K562 (cell line): Measurements from ENCODE around the gene SLC52A1. TPM values are rescaled to one million over a fixed set of nuclear protein-coding genes. Genes with fewer than 3 reads are reported as not detected.

Experiments used
- AFF1 ChIP-seq, 2 experiments: fragments of 450-650 bp; IDR thresholded peaks; 2 replicates each; pipeline ENCODE4 v1.6.1; 2018; ENCODE audit warnings: mild to moderate bottlenecking in 2 of 2, low read depth in 1 of 2; ENCODE audit not compliant: partially characterized antibody in 2 of 2
- CBFA2T2 ChIP-seq: fragments of 450-650 bp; conservative IDR thresholded peaks from 2 replicates; pipeline ENCODE4 v1.6.1; 2017; ENCODE audit warnings: mild to moderate bottlenecking
- CBX3 ChIP-seq, 2 experiments: IDR thresholded peaks; 1 replicate in 1 of 2; 2 replicates in 1 of 2; pipeline ENCODE4 v1.6.1; 2012; ENCODE audit warnings: inconsistent platforms in 2 of 2, low read length in 2 of 2, borderline replicate concordance in 1 of 2, control low read depth in 1 of 2
- ETV6 ChIP-seq, 3 experiments: fragments of 150-350 bp in 1 of 3; sonication (generic) in 1 of 3; formaldehyde crosslinking in 1 of 3; IDR thresholded peaks; 2 replicates each; pipeline versions ENCODE4 v1.6.1 to v1.8.0; 2014 to 2022; ENCODE audit warnings: borderline replicate concordance in 2 of 3, low read depth in 2 of 3, antibody characterized with exemption in 1 of 3, low read length in 1 of 3, mild to moderate bottlenecking in 1 of 3, missing genetic modification reagents in 1 of 3
- GATAD2B ChIP-seq: fragments of 450-650 bp; IDR thresholded peaks from 2 replicates; pipeline ENCODE4 v1.6.1; 2017; ENCODE audit warnings: mild to moderate bottlenecking, borderline replicate concordance
- HDAC3 ChIP-seq: fragments of 450-650 bp; IDR thresholded peaks from 2 replicates; pipeline ENCODE4 v1.6.1; 2018; ENCODE audit warnings: borderline replicate concordance, mild to moderate bottlenecking, moderate library complexity; ENCODE audit not compliant: partially characterized antibody
- KDM5B ChIP-seq: fragments of 200-600 bp; sonication (generic); IDR thresholded peaks from 2 replicates; pipeline ENCODE4 v1.6.1; 2012; ENCODE audit warnings: low read depth, mild to moderate bottlenecking, moderate library complexity, low read length, control low read depth, inconsistent platforms; ENCODE audit not compliant: insufficient replicate concordance
- NR2C2 ChIP-seq, 2 experiments: fragments of 200-800 bp in 1 of 2; sonication (Bioruptor generic) in 1 of 2; sonication (generic) in 1 of 2; formaldehyde crosslinking in 1 of 2; IDR thresholded peaks; 2 replicates each; pipeline versions ENCODE4 v1.6.1 to v1.8.0; 2016 to 2022; ENCODE audit warnings: mild to moderate bottlenecking in 1 of 2, missing compliant biosample characterization in 1 of 2, missing genetic modification characterization in 1 of 2, missing genetic modification reagents in 1 of 2
- RREB1 ChIP-seq: fragments of 250-450 bp; sonication (Bioruptor Pico); IDR thresholded peaks from 2 replicates; pipeline ENCODE4 v1.4.0; 2020
- SIN3B ChIP-seq: fragments of 450-650 bp; IDR thresholded peaks from 2 replicates; pipeline ENCODE4 v1.6.1; 2017; ENCODE audit warnings: low read depth, mild to moderate bottlenecking, moderate library complexity
- TAF7 ChIP-seq: fragments of 450-650 bp; IDR thresholded peaks from 2 replicates; pipeline ENCODE4 v1.6.1; 2016; ENCODE audit warnings: missing genetic modification characterization, missing compliant biosample characterization
- VEZF1 ChIP-seq: fragments of 200-800 bp; sonication (Bioruptor generic); IDR thresholded peaks from 2 replicates; pipeline ENCODE4 v1.6.1; 2017; ENCODE audit warnings: missing genetic modification characterization, missing compliant biosample characterization
- ZNF766 ChIP-seq: fragments of 200-800 bp; sonication (Bioruptor generic); conservative IDR thresholded peaks from 2 replicates; pipeline ENCODE4 v1.6.1; 2016; ENCODE audit warnings: missing genetic modification characterization, missing compliant biosample characterization
- polyA plus RNA-seq, 8 experiments: library from polyadenylated mRNA; depleted of rRNA in 4 of 8; stranded (reverse) in 5 of 8; unstranded in 3 of 8; fragments of >200 nt; fragmentation: Nextera tagmentation in 2 of 8; fragmentation: Illumina TruSeq in 1 of 8; extraction: Ambion mirVana in 2 of 8; extraction: Trizol in 1 of 8; gene quantifications; 2 replicates each; pipeline versions ENCODE4 v1.2.1 to v1.2.3, GENCODE V29; 2011 to 2014; ENCODE audit warnings: inconsistent platforms in 1 of 8, missing spikeins in 1 of 8
- total RNA-seq, 7 experiments: library from RNA; depleted of rRNA in 6 of 7; stranded (reverse); fragments of >200 nt in 6 of 7; fragmentation: Illumina TruSeq in 2 of 7; extraction: Trizol in 2 of 7; gene quantifications; 2 replicates each; pipeline versions ENCODE4 v1.2.1 to v1.2.3, GENCODE V29; 2011 to 2021; ENCODE audit warnings: low replicate concordance in 1 of 7

Gene SLC52A1
- total and polyA plus RNA-seq, 9 of the 15 experiments (the other 6 are each of a cell fraction or from before 2014, with no cell fraction given): 0.04 TPM; not detected in 8

GRCh38 chr17:4986951-4987766 is 48.1 kb downstream of the SLC52A1 start, which contains the start of gene CAMTA2 (continued):
- no peak for TF ChIP-seq AFF1 (IDR thresholded peaks at IDR 0.05; ENCODE audit: low read depth in 1 of 2, partially characterized antibody in 2 of 2)
- TF ChIP-seq GATAD2B: peak; percentile 68; the same call in 1 of the 2 replicates
- no peak for TF ChIP-seq CBFA2T2
- TF ChIP-seq KDM5B: peak; percentile 61
- peak; percentile 98 for TF ChIP-seq VEZF1 (CRISPR knock-in tag)
- TF ChIP-seq SIN3B: peak; percentile 85
- no peak for TF ChIP-seq ZNF766 (CRISPR knock-in tag)
- TF ChIP-seq NR2C2 (CRISPR knock-in tag; IDR thresholded peaks at IDR 0.05): no peak
- peak; percentile 83 for TF ChIP-seq NR2C2 (tag; IDR thresholded peaks at IDR 0.05)
- TF ChIP-seq RREB1 (CRISPR knock-in tag): 0 out of 2 replicates have a peak, but pooled peaks have one; percentile 16
- TF ChIP-seq CBX3 (IDR thresholded peaks at IDR 0.05; ENCODE audit: borderline replicate concordance in 1 of 2, low read length in 2 of 2): peak in 1 of 2 experiments; percentile 67; a peak in 1 of 3 replicates
- no peak for TF ChIP-seq TAF7
- no peak for TF ChIP-seq ETV6 (IDR thresholded peaks at IDR 0.05; ENCODE audit: borderline replicate concordance in 1 of 2, low read depth in 2 of 2, low read length in 1 of 2)
- TF ChIP-seq ETV6 (CRISPR knock-in tag; IDR thresholded peaks at IDR 0.05; ENCODE audit: borderline replicate concordance): 0 out of 2 replicates have a peak, but pooled peaks have one; percentile 69
- TF ChIP-seq HDAC3: no peak
